ENCODE results near the gene TSPY10.
"Not testable (repeated sequence)": the region's sequence is repeated elsewhere in the genome, so short reads cannot be mapped to it uniquely, and the experiment has no call there.

TSPY10 gene

GRCh38 chrY:9527580-9527979 is at the start of gene TSPY10:
Gene TSPY10, plus strand, starts transcription at chrY:9527880. Its CDS starts 46 bp downstream, at chrY:9527926.
- not testable (repeated sequence) for DNase-seq (ENCODE audit: low spot score); FAIRE-seq

- FAIRE-seq = not testable (repeated sequence)
Measured at GRCh38 chrY:9486967-9487366, 40.7 kb upstream of the TSPY10 start, which contains the start of gene TSPY9. Gene TSPY9, plus strand, starts transcription at chrY:9487267. Its CDS starts 46 bp downstream, at chrY:9487313.

GRCh38 chrY:9504396-9504795 is 23.3 kb upstream of the TSPY10 start:
- DNase-seq (ENCODE audit: low spot score); FAIRE-seq: not testable (repeated sequence)

More at GRCh38 chrY:9486967-9487366, 40.7 kb upstream of the TSPY10 start, which contains the start of gene TSPY9:
- not testable (repeated sequence) for DNase-seq (ENCODE audit: low spot score)

GRCh38 chrY:9516287-9516686 is 11.4 kb upstream of the TSPY10 start:
- not testable (repeated sequence) for DNase-seq (ENCODE audit: low spot score); FAIRE-seq

All from urothelium cell line (cell line).